OCI-LY7 (cell line): ENCODE measurements around the gene CCDC9B.

ENCODE experiments used
- CTCF ChIP-seq: fragments of 200-600 bp; sonication (generic); conservative IDR thresholded peaks from 2 replicates; pipeline ENCODE4 v1.5.1; 2014; ENCODE audit warnings: mild to moderate bottlenecking, antibody characterized with exemption, low read length, moderate library complexity, mixed read lengths
- EZH2phosphoT487 ChIP-seq: fragments of 200-600 bp; sonication (generic); IDR thresholded peaks from 2 replicates; pipeline ENCODE4 v1.6.1; 2018; ENCODE audit warnings: low read depth, borderline replicate concordance, mild to moderate bottlenecking, mixed run types, antibody characterized with exemption, low read length, moderate library complexity, mixed read lengths

- TF ChIP-seq CTCF (no peak), EZH2phosphoT487 (no peak)
These were observed 5.3 kb upstream of the CCDC9B start for GRCh38 chr15:40345867-40346578.
